GM23248 (cell line): ENCODE results near the gene CFAP119.

ENCODE experiments used
- EZH2 ChIP-seq: fragments of 200-600 bp; sonication (generic); IDR thresholded peaks from 2 replicates; pipeline ENCODE4 v1.6.1; 2018; ENCODE audit warnings: antibody characterized with exemption, mild to moderate bottlenecking; ENCODE audit not compliant: insufficient read depth, poor library complexity, severe bottlenecking
- EZH2phosphoT487 ChIP-seq: fragments of 200-600 bp; sonication (generic); IDR thresholded peaks from 2 replicates; pipeline ENCODE4 v1.6.1; 2018; ENCODE audit warnings: antibody characterized with exemption, moderate library complexity, mild to moderate bottlenecking, low read depth; ENCODE audit not compliant: insufficient read depth

DNA sequence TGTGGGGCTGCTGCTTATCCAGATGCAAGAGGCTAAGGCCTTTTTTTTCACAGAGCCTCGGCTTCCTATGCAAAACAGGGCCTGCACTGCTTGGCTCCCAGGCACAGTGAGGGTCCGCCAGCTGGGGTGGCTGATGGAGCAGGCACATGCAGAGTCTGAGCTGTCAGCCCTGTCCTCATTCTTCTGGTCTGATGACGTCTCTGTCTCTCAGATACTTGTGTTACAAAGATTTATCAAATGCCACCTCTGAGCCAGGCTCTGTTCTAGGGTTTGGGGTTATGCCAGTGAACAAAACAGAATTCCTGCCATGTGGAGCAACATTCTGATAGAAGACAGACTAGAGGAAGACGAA lies 5.0 kb upstream of the CFAP119 start:
- TF ChIP-seq EZH2 = no peak
- TF ChIP-seq EZH2phosphoT487 = no peak
